DMS53 treated with DMSO at 0.1 percent for 48 hours (cell line): ENCODE data around the gene PKNOX2.

Experiments used
- DNase-seq: peaks from one replicate; lab custom pipeline; 2025; ENCODE audit not compliant: unreplicated experiment; lab: John Stamatoyannopoulos, UW

Gene PKNOX2

DNA sequence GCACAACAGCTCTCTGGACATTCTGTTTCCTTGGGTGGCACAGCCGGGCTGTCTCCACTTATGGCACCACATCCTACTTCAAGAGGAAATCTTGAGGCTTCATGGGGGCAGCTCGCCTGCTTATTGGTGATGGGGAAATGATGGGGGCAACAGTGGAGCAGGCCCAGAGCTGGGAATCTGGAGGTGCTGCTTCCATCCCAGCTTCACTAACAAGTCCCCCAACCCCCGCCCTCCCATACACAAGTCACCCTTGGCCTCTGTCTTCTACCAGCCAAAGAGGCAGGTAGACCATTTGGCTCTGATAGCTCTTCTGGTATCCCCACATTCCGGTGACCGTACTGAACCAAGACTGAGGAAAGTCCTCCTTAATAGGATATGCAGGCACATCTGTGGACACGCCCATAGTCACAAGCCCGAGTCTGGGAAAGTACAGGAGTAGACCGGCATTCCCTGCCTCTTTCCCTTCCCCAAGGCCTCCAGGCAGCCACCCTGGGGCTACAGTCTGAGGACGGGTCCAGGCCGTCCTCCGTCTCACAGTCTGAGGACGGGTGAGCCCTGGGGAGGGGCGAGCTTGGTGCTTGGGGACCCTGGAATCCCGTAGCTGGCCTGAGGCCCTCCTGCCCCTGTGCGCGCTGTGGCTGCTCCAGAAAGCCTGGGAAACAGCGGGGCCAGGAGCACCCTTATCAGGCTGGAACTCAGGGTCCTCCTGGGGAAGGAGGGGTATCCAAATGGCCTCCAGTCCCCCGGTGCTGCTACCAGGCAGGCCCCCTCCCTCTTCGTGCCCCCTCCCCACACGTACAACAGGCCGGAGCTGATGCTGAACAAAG lies 185.9 kb downstream of the PKNOX2 start:
- DNase-seq, result no peak

DNA sequence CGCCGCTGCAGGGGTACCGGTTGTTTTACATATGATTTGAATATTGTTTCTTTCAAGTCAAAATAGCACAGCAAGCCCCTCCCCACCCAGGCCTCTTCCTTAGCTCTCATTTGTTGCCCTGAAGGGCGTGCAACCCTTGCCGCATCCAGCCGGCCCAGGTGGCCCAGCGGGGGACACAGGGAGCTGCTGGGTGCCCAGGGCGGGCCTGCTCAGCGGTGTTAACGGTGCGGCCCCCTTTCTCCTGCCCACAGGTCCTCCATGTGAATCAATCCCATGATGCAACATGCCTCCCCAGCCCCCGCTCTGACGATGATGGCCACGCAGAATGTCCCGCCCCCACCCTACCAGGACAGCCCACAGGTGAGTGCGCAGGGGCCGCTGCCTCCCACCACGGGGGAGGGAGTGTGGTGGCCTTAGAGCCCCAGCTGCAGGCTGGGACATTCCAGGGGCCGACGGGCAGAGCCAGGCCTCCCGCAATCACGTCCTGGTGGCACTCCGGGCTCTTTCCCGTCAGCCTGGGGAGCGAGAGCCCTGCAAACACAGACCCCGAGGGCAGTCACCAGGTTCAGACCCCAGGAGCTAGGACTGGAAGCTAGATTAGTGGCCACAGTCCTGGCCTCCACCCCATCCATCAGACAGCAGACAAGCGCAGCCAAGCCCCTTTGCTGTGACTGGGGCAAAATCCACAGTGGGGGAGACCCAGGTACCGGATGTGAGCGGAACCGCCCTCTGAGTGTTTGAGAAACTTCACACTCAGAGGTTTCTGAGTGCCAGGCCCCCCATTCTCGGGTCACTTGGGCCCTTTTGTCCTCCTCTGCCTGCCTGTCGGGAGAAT lies 186.7 kb downstream of the PKNOX2 start:
- no peak for DNase-seq

DNA sequence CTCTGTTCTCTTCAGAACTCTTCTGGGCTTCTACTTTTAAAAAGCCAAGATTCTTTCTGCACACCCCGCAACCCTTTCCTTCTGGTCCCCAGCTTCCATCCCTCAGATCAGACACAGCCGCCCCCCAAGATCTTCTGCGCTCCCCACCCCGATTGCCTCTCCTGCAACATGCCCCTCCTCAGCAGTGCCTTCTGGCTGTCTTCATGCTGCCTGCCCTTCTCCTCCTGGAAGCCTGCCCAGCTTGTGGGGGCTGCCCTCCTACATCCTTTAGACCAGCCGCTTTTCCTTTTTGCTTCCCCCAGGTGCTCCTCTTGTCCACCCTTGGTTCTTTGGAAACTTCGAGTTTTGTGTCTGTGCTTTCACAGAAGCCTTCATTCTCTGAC lies 187.3 kb downstream of the PKNOX2 start:
- DNase-seq, result no peak

DNA sequence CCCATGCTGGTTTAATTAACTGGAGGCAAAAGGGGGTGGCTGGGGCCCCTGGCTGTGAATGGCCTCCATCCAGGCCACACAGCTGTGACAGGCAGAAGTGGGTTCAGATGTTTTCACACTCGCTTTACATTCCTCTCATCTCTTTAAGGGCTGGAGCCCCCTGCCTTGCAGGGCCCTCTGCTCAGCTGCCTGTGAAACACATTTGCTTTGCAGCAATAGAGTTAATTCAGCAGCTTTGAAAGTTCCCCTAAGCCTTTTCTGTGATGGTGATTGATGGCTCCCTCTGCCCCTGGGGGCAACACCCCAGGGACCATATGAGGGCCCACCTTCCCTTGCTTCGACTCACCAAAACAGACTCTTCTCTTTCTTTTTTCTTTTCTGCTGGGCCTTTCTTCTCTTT lies 192.2 kb downstream of the PKNOX2 start:
- no peak for DNase-seq

DNA sequence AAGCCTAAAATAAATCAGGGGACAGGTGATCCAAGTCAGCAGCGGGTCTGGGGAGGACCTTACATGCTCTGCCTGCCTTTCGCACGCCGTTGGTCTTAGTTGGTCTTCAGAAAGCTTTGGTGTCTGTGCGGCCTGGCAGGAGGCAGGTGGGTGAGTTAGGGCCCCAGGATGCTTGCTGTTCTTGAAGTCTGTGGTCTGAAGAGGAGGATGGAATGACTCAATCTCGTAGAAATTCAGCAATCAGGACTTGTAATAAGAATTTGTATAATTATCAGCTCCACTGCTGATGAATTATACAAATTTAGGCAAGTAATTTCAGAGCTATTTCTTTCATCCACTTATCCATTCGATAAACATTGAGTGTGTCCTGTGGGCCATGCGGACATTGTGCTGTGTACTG lies 193.0 kb downstream of the PKNOX2 start:
- DNase-seq, result no peak

DNA sequence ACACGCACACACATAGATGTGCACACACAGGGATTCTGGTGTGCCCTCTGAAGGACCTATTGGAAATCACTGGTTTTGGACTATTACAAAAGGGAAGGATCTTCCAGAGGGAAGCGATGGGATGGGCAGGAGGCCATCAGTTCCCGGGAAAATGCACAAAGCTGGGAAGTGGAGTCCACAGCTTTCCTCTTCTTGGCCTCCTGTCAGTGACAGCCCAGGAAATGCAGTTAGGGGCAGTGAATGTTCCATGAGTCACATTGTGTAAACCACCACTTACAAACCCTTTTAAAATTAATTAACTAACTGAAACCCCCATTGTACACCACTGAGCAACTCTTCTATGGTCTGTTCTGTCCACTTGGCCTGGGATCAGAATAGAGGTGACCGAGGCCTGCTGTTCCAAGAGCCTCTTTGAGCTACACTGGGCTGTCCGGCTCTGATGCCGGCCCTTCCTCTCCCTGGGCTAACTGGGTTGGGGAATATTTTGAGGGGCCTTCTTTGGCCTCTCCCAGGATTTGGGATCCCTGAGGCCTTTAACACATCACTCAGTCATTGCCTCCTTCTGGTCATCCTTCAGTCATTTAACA lies 193.8 kb downstream of the PKNOX2 start:
- DNase-seq, result no peak

DNA sequence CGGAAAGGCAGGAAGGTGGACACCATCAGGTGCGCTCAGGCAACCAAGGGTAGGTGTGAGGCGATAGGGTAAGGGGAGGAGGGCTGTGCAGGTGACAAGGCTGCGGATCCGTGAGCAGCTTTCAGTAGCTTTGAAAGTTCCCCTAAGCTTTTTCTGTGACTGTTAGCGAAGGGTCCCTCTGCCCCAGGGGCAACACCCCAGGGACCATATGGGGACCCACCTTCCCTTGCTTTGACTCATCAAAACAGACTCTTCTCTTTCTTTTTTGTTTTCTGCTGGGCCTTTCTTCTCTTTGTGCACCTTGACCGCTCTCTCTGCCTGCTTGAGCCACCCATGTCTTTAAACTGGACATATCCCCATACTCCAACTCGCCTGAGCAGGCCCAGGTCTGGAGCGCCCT lies 194.6 kb downstream of the PKNOX2 start:
- no peak for DNase-seq

DNA sequence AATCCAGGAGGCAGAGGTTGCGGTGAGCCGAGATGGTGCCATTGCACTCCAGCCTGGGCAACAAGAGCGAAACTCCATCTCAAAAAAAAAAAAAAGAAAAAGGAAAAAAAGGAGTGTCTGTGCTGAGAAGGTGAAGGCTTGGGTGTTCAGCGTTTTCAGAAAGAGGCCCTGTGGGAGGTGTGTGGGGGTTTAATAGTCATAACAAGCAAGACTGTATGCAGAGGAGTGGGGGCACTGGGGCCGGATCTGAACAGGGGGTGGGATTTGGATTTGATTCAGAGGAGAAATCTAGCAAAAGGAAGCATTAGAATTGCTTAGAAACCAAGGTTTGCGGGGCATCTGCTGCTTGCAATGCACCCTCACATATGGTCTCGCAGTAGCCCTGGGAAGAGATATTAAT lies 195.5 kb downstream of the PKNOX2 start:
- no peak for DNase-seq

DNA sequence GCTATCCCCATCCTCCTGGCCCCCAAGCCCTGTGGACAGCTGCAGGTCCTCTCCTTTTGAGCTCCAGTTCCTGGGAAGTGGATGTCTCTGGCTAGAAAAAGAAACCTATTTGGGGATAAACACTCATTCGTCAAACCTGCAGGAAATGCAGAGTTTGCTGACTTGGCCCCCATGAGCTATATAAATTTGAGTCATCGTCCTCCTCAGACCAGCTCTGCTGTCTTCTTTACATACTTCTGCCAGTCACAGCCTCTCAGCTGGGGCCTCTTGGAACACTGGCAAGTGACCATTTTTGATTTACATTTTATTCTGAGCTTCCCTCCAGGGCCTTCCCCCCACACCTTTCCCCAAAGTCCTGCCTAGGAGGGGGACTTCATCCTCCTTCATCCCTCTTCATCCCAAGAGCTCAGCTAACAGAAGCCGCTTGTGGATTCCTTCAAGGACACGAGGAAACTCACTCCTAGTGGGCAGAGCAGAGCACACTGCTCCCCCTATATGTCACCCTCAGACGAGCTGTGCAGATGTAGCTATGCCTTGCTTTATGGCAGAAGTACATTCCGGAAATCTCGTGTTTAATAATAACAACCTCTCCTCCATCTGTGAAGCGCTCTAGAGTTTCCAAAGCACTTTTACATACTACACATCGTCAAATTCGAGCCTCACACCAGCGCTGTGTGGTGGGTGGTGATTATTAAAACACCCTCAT lies 199.7 kb downstream of the PKNOX2 start:
- DNase-seq, result no peak

DNA sequence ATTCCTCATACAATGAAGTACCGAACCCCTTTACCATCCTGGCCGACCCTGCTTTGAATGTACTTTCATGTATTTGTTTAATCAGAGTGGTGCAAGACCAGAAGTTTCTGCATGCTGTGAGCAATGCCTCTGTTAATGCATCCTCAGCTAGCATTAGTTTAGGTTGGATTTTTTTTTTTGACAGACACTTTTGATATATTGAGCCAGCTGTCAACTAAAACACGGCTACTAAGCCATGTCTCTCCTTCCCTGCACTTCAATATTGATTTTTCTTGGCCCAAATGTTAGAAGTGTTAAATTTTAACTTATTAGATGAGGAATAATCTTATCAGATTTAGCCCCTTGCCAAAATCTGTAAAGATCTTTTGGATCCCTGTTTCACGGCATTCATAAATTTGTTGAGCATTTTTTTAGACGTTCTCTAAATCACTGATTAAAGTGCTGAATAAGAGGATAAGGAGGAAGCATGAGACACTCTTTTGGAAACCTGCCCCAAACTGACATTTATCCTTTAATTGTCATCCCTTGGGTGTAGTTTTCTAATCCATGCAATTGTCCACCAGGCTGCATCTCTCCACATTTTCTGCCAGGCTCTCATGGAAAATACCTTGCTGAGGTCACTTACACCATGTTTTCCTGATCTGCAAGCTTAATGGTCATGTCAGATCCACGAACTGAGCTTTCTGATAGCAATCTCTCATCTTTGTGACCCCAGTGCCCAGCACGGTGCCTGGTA lies 200.8 kb downstream of the PKNOX2 start:
- no peak for DNase-seq

DNA sequence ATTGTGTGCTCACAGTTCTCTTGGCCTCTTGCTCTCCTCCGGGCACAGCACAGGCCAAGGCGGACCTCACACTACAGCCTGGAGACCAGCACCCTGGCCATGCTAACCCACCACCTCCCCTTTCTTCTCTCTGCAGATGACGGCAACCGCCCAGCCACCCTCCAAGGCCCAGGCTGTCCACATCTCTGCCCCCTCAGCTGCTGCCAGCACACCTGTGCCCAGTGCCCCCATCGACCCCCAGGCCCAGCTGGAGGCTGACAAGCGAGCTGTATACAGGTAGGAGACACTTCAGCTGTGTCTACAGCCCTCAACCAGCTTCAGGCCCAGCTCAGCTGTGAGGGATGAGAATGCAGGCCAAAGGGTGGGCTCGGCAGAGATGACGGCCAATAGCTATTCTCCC lies 203.2 kb downstream of the PKNOX2 start:
- DNase-seq, result no peak

DNA sequence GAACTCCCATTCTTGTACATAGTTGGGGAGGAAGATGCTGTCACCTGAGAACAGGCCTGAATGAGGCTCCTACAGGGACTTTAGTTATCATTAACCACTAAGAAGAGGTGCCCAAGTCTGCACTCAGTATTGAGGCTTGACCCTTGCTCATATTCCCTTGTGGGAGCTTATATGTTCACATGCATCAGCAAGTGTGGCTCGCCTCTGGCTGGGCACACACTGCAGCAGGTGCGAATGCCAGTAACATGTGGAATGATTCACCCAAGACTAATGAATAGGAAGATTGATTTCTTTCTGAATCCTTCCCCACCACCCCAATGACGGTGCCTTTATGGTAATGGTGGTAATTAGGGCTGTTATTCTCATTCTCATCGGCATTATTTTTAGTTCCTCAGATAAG lies 204.2 kb downstream of the PKNOX2 start:
- no peak for DNase-seq

DNA sequence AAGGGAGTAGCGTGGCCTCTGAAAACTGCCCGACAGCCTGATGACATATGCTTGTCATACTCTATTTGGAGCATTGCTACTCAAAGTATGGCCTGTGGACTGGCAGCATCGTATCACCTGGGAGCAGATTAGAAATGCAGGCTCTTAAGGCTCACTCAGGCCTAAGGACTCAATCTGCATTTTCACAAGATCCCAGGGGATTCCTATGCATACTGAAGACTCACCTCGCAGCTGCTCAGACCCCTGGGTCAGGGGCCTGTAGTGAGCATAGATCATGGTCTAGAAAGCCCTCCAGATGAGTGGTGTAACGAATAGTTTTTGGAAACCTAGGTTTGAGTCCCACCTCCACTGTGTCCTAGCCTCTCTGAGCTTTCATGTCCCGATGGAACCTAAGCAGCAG lies 205.3 kb downstream of the PKNOX2 start:
- no peak for DNase-seq

DNA sequence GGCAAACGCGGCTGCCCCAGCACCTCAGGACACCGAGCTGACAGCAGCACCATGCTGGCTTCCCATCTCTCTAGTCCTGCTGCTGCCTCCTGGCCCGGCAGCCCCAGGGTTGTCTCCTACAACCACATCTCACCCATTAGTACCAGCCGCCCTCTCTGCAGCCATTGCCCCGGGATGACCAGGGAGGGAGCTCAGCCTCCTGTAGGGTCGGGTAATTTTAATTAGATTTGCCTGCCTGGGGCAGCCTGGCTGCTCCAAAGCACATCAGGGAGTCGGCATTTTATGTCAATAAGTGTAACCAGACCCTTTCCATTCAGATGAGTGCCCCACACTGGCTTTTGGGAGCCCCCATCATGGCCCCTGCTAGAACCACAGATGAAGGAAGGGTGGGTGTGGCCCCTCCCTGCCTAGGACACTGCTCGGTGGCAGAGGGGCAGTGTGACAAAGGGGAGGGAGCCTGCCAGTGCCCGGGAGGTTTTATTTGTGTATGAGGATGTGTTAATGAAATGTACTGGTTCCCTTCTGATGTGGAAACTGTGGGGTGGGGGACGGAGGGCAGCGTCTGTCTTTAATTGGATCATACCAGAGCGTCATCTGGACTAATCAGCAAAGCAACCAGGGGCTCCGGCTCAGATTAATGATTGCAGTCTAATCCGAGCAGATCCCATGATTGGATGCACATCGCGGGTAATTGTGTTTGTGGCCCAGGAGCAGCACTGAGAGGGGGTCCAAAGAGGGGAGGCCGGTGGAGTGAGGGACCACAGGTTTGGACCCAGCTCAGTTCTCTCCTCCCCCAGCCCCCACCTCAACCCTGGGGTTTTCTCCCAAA lies 206.2 kb downstream of the PKNOX2 start:
- DNase-seq, result no peak

DNA sequence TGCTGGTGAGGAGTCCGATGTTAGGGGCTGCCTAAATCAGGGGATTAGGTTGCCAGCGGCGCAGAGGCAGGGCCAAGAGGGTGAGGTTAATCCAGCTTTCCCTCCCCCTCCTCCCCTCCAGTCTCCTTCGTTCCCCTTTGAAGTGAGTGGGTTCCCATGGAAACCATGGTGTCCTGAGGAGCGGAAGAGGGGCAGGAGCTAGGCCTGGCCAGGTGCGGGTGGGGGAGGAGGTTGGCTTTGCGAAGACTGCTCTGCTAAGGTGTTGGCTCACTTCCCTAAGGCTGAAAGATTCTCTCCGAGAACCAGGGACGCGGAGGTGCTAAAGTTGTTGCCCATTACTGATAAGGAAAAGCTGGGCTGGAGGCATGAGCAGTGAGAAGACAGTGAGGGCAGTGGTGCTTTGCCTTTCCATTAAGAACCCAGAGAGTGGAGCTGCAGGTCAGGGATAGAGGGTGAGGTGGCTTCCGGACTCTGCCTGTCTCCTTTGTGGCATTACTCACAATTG lies 206.9 kb downstream of the PKNOX2 start:
- no peak for DNase-seq

DNA sequence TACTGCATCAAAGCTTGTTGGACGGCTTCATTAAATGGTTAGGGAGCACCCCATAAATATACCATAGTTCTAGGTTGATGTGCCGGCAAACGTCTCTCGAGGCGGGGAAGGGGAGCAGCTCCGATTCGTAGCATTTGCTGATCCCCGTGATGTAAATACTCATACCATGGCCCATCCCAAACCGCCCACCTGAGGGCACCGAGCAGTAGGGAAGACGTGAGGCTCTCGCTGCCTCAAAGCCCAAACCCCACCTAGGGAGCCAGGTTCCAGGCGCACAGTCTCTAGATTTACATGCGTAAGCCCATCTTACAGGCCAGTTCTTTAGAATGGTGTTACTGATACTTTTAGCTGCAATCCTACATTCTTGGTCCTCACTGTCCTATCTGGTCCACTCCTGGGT lies 207.5 kb downstream of the PKNOX2 start:
- no peak for DNase-seq

DNA sequence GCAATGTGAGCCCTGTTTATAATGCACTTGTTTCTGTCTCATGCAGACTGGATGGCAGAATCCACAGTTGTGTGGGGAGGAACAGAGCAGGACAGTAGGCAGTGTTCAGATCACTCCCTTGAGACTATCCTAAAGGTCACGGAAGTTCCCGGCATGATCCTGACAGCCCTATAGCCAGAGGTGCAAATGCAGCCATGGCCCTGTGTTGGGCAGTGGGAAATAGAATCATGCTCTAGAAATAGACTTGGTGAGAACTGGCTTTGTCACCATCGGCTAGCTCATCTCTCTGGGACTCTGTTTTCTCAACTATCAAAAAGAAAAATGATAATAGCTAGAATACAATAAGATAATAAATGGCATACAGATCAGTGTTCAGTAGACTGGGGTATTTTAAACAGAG lies 208.4 kb downstream of the PKNOX2 start:
- no peak for DNase-seq

DNA sequence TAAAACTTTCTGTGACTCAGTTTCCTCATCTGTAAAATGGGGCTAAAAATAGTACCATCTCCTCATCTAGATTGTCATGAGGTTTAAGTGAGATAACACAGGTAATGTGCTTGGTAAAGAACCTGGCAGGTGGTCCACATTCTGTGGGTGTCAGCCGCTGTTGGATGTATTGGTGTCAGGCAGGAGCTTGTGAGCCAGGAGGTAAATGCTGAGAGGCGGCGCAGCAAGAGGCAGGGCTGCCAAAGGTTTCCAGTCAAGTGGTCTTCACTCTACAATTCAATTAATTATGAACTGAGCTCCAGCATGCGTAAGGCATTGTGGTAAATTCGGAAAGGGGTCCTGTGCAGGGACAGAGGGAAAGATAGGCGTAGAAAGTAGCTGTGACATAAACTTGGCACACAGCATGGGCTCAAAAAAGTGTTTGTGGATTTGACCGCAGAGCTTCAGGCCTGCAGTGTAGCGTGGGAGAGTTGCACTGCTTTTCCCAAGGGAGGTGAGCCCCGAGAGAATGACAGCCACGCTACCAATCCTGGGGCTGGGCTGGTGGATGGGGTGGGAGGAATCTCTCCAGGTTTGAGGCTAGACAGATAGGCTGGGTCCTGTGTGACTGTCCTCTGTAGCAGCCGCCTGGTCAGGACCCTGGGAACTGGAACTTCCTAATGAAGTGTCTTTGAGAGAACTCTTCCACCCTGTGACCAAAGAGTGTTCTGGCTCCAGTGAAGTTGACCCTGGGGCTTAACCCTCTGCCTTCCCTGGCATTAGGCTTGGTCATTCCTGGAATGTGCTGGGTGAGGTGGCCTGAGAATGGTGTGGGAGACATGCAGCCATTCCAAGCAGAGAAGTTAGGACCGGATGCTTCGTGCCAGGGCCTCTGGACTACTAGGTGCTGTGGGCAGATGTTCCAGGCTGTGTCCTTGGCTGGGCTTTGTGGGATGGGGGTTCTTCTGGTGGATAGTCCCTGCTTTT lies 209.2 kb downstream of the PKNOX2 start:
- DNase-seq, result no peak

DNA sequence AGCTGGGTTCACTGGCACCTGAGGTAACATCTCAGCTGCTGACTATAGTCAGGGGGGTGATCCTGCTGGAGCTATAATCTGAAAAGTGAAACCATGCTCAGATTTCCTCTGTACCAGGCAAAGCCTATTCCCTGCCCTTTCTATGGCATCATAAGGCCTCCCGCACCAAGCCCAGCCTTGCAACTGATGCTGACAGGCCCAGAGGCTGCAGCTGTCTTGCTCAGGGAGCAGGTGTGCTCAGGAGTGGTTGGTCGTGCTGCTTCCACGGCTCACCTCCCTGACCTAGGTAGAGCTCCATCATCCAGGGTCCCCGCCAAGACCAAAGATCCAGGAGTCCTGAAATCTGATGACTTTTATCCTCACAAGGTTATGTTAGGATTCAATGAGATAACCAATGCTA lies 209.8 kb downstream of the PKNOX2 start:
- DNase-seq, result no peak
